B cell (primary cell): ENCODE measurements around the gene SIPA1L3.

Source experiments
- CTCF ChIP-seq: fragments of 200-600 bp; IDR thresholded peaks from one replicate; pipeline ENCODE4 v1.8.0; 2022; ENCODE audit warnings: antibody characterized with exemption, mild to moderate bottlenecking
- EZH2 ChIP-seq: IDR thresholded peaks from 2 replicates; pipeline ENCODE4 v1.6.1; 2012; ENCODE audit warnings: borderline replicate concordance, low read depth, mild to moderate bottlenecking, moderate library complexity, low read length; ENCODE audit not compliant: insufficient read depth, poor library complexity, severe bottlenecking

GRCh38 chr19:37953918-37954303, 46.9 kb downstream of the SIPA1L3 start:
- TF ChIP-seq CTCF (no peak), EZH2 (no peak)
